Measurements from ENCODE around the gene UBB. TPM values are rescaled to one million over a fixed set of nuclear protein-coding genes. Genes with fewer than 3 reads are reported as not detected.

The UBB gene
- total RNA-seq, result 1,408 TPM
- long read RNA-seq, transcript UBB-201 (2 exons, 1,225 nt), result major isoform, 297 of 308 reads
- long read RNA-seq, transcript UBB-203 (2 exons, 1,012 nt), result minor isoform, 5 of 308 reads
- long read RNA-seq, partial matches to known transcripts, result 0 of 308 reads
- long read RNA-seq, other reads (novel, unspliced or antisense), result 5 of 308 reads

- DNase-seq (peak; percentile 98), ATAC-seq (ENCODE audit: poor library complexity) (peak; percentile 99)
- intact Hi-C loops (cut with DNase I), result no loop called here
Measured at GRCh38 chr17:16380640-16381495, at the start of gene UBB. UBB (plus strand) TSS chr17:16381091; CDS start chr17:16381908, 817 bp downstream.

GRCh38 chr17:16338391-16338790 is 42.5 kb upstream of the UBB start:
- no peak for ATAC-seq (ENCODE audit: poor library complexity)
- DNase-seq, result no peak
- intact Hi-C loops (cut with DNase I), result no loop called here

DNA sequence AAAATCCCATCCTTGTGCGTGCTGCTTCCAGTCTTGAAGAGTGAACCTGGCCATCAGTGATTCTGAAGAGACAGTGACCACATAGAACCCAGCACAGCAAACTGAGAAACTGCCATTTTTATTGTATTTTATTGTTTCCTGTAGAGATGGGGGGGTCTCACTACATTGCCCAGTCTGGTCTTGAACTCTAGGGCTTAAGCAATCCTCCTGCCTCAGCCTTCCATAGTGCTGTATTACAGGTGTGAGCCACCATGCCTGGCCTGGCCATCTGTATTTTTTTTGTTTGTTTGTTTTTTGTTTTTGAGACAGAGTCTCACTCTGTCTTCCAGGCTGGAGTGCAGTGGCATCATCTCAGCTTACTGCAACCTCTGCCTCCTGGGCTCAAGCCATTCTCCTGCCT is 41.5 kb upstream of the UBB start:
- intact Hi-C loops (cut with DNase I), result no loop called here
- ATAC-seq (ENCODE audit: poor library complexity) (no peak), DNase-seq (no peak)

DNA sequence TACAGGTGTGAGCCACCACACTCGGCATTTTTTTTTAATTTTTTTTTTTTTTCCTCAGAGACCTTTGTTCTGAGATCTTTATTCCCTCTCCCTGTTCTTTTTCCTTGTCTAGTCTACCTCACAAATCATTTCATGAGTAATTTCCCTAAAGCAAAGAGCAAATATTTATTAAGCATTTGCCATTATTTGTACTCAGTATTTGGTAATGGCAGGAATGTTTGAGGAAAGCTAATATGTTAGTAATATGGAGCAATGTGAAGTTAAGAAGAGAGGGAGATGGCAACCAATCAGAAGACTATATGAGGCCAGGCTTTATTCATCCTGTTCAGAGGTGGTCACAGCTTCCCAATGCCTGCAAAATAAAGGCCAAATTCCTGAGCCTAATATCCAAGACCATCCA is 40.9 kb upstream of the UBB start:
- no peak for ATAC-seq (ENCODE audit: poor library complexity)
- no peak for DNase-seq
- intact Hi-C loops (cut with DNase I), result no loop called here

DNA sequence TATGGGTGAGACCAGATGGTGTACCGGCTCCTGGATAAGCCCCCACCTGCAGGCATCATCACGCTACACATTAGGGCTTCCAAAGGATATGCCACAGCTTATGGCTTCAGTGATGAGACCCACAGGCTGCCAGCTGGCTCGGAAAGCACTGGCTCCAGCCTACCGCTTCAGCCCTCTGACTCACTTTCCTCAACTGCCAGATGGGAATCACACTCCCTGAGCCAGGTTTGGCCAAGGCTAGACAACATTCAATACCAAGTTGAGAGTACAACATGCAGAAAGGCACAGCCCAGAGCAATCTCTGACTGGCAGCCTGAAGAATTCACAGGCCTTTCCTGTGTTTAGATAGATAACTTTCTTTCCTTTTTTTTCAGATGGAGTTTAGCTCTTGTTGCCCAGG is 37.9 kb upstream of the UBB start:
- DNase-seq, result no peak
- ATAC-seq (ENCODE audit: poor library complexity), result no peak
- intact Hi-C loops (cut with DNase I), result no loop called here

- ATAC-seq (ENCODE audit: poor library complexity), result no peak
- intact Hi-C loops (cut with DNase I), result no loop called here
- no peak for DNase-seq
Measured at GRCh38 chr17:16343569-16343968, 37.3 kb upstream of the UBB start.

GRCh38 chr17:16345565-16345964 is 35.3 kb upstream of the UBB start:
- DNase-seq (no peak), ATAC-seq (ENCODE audit: poor library complexity) (peak; percentile 45)
- intact Hi-C loops (cut with DNase I), result no loop called here

DNA sequence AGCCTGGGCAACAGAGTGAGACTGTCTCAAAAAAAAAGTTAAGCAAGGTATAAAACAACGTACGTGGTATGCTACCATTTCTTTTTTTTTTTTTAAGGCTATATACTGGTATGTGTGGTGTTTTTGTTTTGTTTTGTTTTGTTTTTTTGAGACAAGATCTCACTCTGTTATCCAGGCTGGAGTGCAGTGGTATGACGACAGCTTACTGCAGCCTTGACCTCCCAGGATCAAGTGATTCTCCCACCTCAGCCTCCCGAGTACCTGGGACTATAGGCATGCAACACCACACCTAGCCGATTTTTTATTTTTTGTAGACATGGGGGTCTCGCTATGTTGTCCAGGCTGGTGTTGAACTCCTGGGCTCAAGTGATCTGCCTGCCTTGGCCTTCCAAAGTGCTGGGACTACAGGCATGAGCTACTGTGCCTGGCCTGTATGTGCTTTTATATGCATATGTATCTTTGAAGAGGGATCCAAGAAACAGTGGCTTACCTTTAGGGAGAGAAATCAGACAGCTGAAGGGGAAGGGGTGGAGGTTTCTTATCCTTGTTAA is 34.1 kb upstream of the UBB start:
- intact Hi-C loops (cut with DNase I), result no loop called here
- no peak for DNase-seq
- ATAC-seq (ENCODE audit: poor library complexity), result no peak

DNA sequence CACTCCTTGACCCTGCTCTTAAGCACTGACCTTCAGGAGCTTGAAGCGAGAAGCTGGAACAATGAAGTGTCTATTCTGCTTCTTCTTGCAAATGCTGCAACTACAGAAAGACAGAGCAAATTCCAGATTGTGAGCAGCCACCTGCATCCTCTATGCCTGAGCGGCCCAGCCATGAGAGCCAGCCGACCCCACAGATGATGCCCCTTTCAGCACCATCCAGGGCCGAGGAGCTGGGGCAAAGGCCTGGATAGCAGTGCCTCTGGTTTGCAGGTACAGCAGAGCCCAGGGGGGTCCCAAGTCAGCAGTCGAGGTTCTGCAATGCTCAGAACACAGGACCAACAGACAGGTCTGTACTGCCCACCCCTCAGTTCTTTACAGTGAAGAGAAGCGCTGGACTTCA is 32.3 kb upstream of the UBB start:
- intact Hi-C loops (cut with DNase I), result no loop called here
- no peak for DNase-seq
- no peak for ATAC-seq (ENCODE audit: poor library complexity)

DNA sequence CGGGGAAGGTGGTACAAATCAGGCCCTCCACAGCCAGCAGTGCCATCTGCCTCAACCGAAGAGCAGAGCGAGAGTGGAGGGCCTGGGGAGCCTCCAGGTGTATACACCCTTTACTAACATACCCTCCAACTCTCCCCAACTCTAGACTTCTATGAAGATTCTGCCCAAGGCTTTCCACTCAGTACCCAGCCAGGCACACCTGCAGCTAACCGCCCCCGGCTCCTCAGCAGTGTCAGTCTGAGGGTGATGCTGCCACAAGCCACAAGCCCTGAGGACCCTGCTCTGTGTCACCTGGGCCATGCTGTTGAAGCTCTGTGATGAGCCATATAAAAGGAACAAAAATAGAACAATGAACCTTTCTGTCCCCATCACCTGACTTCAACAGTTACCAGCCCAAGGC is 31.5 kb upstream of the UBB start:
- DNase-seq (no peak), ATAC-seq (ENCODE audit: poor library complexity) (no peak)
- intact Hi-C loops (cut with DNase I), result no loop called here

GRCh38 chr17:16351831-16352230 is 29.1 kb upstream of the UBB start:
- no peak for DNase-seq
- ATAC-seq (ENCODE audit: poor library complexity), result no peak
- intact Hi-C loops (cut with DNase I), result no loop called here

- peak; percentile 49 for ATAC-seq (ENCODE audit: poor library complexity)
- DNase-seq, result peak; percentile 47
- intact Hi-C loops (cut with DNase I), result no loop called here
Measured at GRCh38 chr17:16352303-16352666, 28.6 kb upstream of the UBB start.

GRCh38 chr17:16352667-16353316 is 28.1 kb upstream of the UBB start:
- DNase-seq (peak; percentile 55), ATAC-seq (ENCODE audit: poor library complexity) (peak; percentile 76)
- intact Hi-C loops (cut with DNase I), result no loop called here

- DNase-seq, result peak; percentile 57
- intact Hi-C loops (cut with DNase I), result no loop called here
- ATAC-seq (ENCODE audit: poor library complexity), result peak; percentile 78
Measured at GRCh38 chr17:16353317-16354174, 27.3 kb upstream of the UBB start, which contains the start of gene CENPV. CENPV (minus strand) TSS chr17:16353469; CDS start chr17:16353436, 33 bp downstream.

GRCh38 chr17:16354585-16354984 is 26.3 kb upstream of the UBB start:
- DNase-seq, result no peak
- no peak for ATAC-seq (ENCODE audit: poor library complexity)
- intact Hi-C loops (cut with DNase I), result no loop called here

GRCh38 chr17:16358394-16358793 is 22.5 kb upstream of the UBB start:
- DNase-seq (no peak), ATAC-seq (ENCODE audit: poor library complexity) (no peak)
- intact Hi-C loops (cut with DNase I), result no loop called here

DNA sequence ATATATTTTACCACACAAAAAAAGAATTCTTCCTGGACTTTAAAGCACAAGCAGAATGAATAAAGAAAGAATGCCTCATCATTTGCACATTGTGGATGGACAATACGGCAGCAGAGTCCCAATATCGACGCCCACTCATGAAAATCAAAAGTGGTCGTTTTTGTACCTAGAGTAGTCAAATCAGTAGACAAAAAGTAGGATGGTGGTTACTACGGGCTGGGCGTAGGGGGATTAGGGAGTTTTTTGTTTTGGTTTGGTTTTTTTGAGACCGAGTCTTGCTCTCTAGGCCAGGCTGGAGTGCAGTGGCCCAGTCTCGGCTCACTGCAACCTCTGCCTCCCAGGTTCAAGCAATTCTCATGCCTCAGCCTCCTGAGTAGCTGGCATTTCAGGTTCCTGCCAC is 19.0 kb upstream of the UBB start:
- no peak for DNase-seq
- ATAC-seq (ENCODE audit: poor library complexity), result no peak
- intact Hi-C loops (cut with DNase I), result no loop called here

GRCh38 chr17:16363749-16364536 is 16.9 kb upstream of the UBB start:
- intact Hi-C loops (cut with DNase I), result no loop called here
- ATAC-seq (ENCODE audit: poor library complexity), result peak; percentile 90
- peak; percentile 80 for DNase-seq
